Endothelial cell of umbilical vein (primary cell): Measurements from ENCODE around the gene MRTFA. TPM values are rescaled to one million over a fixed set of nuclear protein-coding genes. Genes with fewer than 3 reads are reported as not detected.

Source experiments
- BruUV-seq: library from RNA; stranded (reverse); fragments of 400-500 nt; replicated peaks from 2 replicates; lab custom pipeline; 2021; lab: Mats Ljungman, UMichigan
- CTCF ChIA-PET: fragments of 300-600, 350-600 bp; sonication (Branson Sonifier 250); formaldehyde crosslinking; loops from one replicate; lab custom pipeline; 2021; ENCODE audit warnings: antibody characterized with exemption, inconsistent platforms; lab: Charles Lee
- POLR2A ChIA-PET: fragments of 300-600, 350-600 bp; sonication (Branson Sonifier 250); formaldehyde crosslinking; loops from one replicate; lab custom pipeline; 2021; ENCODE audit warnings: antibody characterized with exemption, inconsistent platforms; lab: Charles Lee
- DNase-seq: peaks from one replicate; pipeline ENCODE4 v3.0.0-alpha.2; 2011; ENCODE audit warnings: low read depth, low spot score
- FAIRE-seq: peaks from 2 replicates; lab custom pipeline; 2011; peaks lifted over from hg19 to GRCh38; lab: Jason Lieb, UNC
- H2AFZ ChIP-seq: 2 replicates; pipeline ENCODE4 v1.6.0; 2012; ENCODE audit warnings: low read depth, low read length, control low read depth, inconsistent platforms
- H3K27ac ChIP-seq: 2 replicates; pipeline ENCODE4 v1.5.1; 2011; ENCODE audit warnings: low read depth, mild to moderate bottlenecking, control low read depth, low read length, moderate library complexity; ENCODE audit not compliant: insufficient read depth
- H3K27me3 ChIP-seq, 2 experiments: 2 replicates each; pipeline versions ENCODE4 v1.6.0 to v1.6.1; 2011; ENCODE audit warnings: low read length in 2 of 2, mixed read lengths in 1 of 2; ENCODE audit not compliant: control insufficient read depth in 2 of 2, insufficient read depth in 2 of 2
- H3K36me3 ChIP-seq, 2 experiments: 2 replicates in 1 of 2; 3 replicates in 1 of 2; pipeline ENCODE4 v1.5.1; 2011; ENCODE audit warnings: low read length in 2 of 2, mild to moderate bottlenecking in 1 of 2, moderate library complexity in 1 of 2; ENCODE audit not compliant: control insufficient read depth in 2 of 2, insufficient read depth in 2 of 2; ENCODE audit errors: extremely low read depth in 1 of 2
- H3K4me1 ChIP-seq: 3 replicates; pipeline ENCODE4 v1.5.1; 2011; ENCODE audit warnings: mild to moderate bottlenecking, low read length; ENCODE audit not compliant: control insufficient read depth, insufficient read depth; ENCODE audit errors: extremely low read depth
- H3K4me2 ChIP-seq: 2 replicates; pipeline ENCODE4 v1.6.1; 2011; ENCODE audit warnings: low read length, control low read depth, mixed read lengths; ENCODE audit not compliant: insufficient read depth
- H3K4me3 ChIP-seq, 3 experiments: fragments of 200-600 bp in 1 of 3; sonication (generic), shearing (Covaris generic) in 1 of 3; replicated peaks in 1 of 3; 2 replicates each; pipeline ENCODE4 v1.5.1; 2011 to 2016; ENCODE audit warnings: control low read depth in 3 of 3, low read length in 3 of 3, mild to moderate bottlenecking in 2 of 3, inconsistent platforms in 1 of 3, low read depth in 1 of 3, moderate library complexity in 1 of 3; ENCODE audit not compliant: insufficient read depth in 1 of 3
- H3K79me2 ChIP-seq: 2 replicates; pipeline ENCODE4 v1.6.0; 2012; ENCODE audit warnings: low read length, inconsistent platforms; ENCODE audit not compliant: control insufficient read depth, insufficient read depth
- H3K9ac ChIP-seq: replicated peaks from 2 replicates; pipeline ENCODE3; 2011; ENCODE audit warnings: low read length, control low read depth; ENCODE audit not compliant: insufficient read depth; ENCODE audit errors: extremely low read depth
- H3K9me1 ChIP-seq: replicated peaks from 3 replicates; pipeline ENCODE4 v1.6.0; 2011; ENCODE audit warnings: mild to moderate bottlenecking, low read length; ENCODE audit not compliant: control insufficient read depth, insufficient read depth; ENCODE audit errors: extremely low read depth
- H3K9me3 ChIP-seq: replicated peaks from 2 replicates; pipeline ENCODE4 v1.5.1; 2012; ENCODE audit warnings: low read length, inconsistent platforms; ENCODE audit not compliant: control insufficient read depth, insufficient read depth
- H4K20me1 ChIP-seq: replicated peaks from 2 replicates; pipeline ENCODE3; 2011; ENCODE audit warnings: mild to moderate bottlenecking, low read length; ENCODE audit not compliant: control insufficient read depth, insufficient read depth; ENCODE audit errors: extremely low read depth
- CTCF ChIP-seq, 2 donors: IDR thresholded peaks; 1 replicate in 1 of 2; 2 replicates in 1 of 2; pipeline ENCODE4 v1.5.1; 2011; ENCODE audit warnings: low read length in 2 of 2, mild to moderate bottlenecking in 2 of 2, moderate library complexity in 2 of 2, control low read depth in 1 of 2, inconsistent platforms in 1 of 2, low read depth in 1 of 2; ENCODE audit not compliant: insufficient read depth in 1 of 2; ENCODE audit errors: extremely low read depth in 1 of 2
- EZH2 ChIP-seq: IDR thresholded peaks from 2 replicates; pipeline ENCODE4 v1.6.1; 2012; ENCODE audit warnings: borderline replicate concordance, low read depth, mild to moderate bottlenecking, moderate library complexity, low read length, inconsistent platforms; ENCODE audit not compliant: severe bottlenecking
- FOS ChIP-seq: IDR thresholded peaks from 2 replicates; pipeline ENCODE4 v1.6.1; 2011; ENCODE audit warnings: mild to moderate bottlenecking, low read length, moderate library complexity, borderline replicate concordance; ENCODE audit not compliant: insufficient read depth
- GATA2 ChIP-seq: IDR thresholded peaks from 2 replicates; pipeline ENCODE4 v1.7.0; 2011; ENCODE audit warnings: low read depth, mild to moderate bottlenecking, moderate library complexity, mixed read lengths, low read length; ENCODE audit not compliant: insufficient read length, insufficient read depth
- JUN ChIP-seq: IDR thresholded peaks from 2 replicates; pipeline ENCODE4 v1.6.1; 2011; ENCODE audit warnings: borderline replicate concordance, low read depth; ENCODE audit not compliant: insufficient read length, insufficient read depth
- MAX ChIP-seq: IDR thresholded peaks from 2 replicates; pipeline ENCODE4 v1.6.1; 2011; ENCODE audit not compliant: insufficient read depth, insufficient read length
- MYC ChIP-seq: IDR thresholded peaks from one replicate; pipeline ENCODE4 v1.6.1; 2011; ENCODE audit warnings: mild to moderate bottlenecking, low read depth, low read length
- POLR2A ChIP-seq: IDR thresholded peaks from 2 replicates; pipeline ENCODE4 v1.6.1; 2012; ENCODE audit warnings: low read depth, mild to moderate bottlenecking, control low read depth, low read length
- POLR2AphosphoS5 ChIP-seq: IDR thresholded peaks from 2 replicates; pipeline ENCODE4 v1.6.1; 2012; ENCODE audit warnings: low read depth, mild to moderate bottlenecking, control low read depth, low read length, moderate library complexity; ENCODE audit not compliant: insufficient read depth
- dilution Hi-C: fragments of 300-500 bp; cut with MboI; formaldehyde crosslinking; loops from one replicate; pipeline ENCODE4 v1.15.0; 2019; ENCODE audit warnings: low sequenced_read_pairs; ENCODE audit not compliant: extremely low pct_ligation_motif_present
- intact Hi-C: fragments of 100-400 bp; cut with micrococcal nuclease; formaldehyde crosslinking; loops from one replicate; pipeline ENCODE4 v1.10.0; 2022
- polyA plus RNA-seq, 4 experiments: library from polyadenylated mRNA; depleted of rRNA in 3 of 4; stranded (reverse) in 3 of 4; unstranded in 1 of 4; fragments of >200 nt; gene quantifications; 2 replicates each; pipeline versions ENCODE4 v1.2.1 to v1.2.3, GENCODE V29; 2011 to 2012; ENCODE audit warnings: missing spikeins in 1 of 4
- total RNA-seq: library from RNA; stranded (reverse); gene quantifications from 2 replicates; pipeline ENCODE4 v1.2.3, GENCODE V29; 2021

MRTFA gene
- total and polyA plus RNA-seq, 2 donors (not counting 3 experiments of a cell fraction or from before 2014, with no cell fraction given), result 13.6 to 44.1 TPM

- no peak overlapping the region for H2AFZ ChIP-seq
- peaks cover 9% of the 10 kb centered on the region for H4K20me1 ChIP-seq
- peak; percentile 71 for DNase-seq
- intact Hi-C loops (no loop called here), dilution Hi-C loops (no loop called here)
- peaks cover 65% of the 10 kb centered on the region for H3K79me2 ChIP-seq
- FAIRE-seq, result peak; percentile 71
- no peaks in the 10 kb centered on the region for H3K9me3 ChIP-seq
- CTCF ChIA-PET, result interaction anchor here (0.6 to 1.0 kb wide), 2 partner anchors 21 to 71 kb away, joined by 3 read pairs; no protein-coding TSS in a partner anchor
- H3K9ac ChIP-seq, result no peak overlapping the region
- no peak overlapping the region for H3K4me3 ChIP-seq
- POLR2A ChIA-PET, result no interaction called here
- no peak overlapping the region for H3K27ac ChIP-seq
- no peaks in the 10 kb centered on the region for H3K36me3 ChIP-seq
- peaks cover 7% of the 10 kb centered on the region for H3K4me1 ChIP-seq
- TF ChIP-seq FOS (peak; percentile 11), EZH2 (no peak)
- peak overlapping the region; percentile 39 for H3K4me2 ChIP-seq
- H3K27me3 ChIP-seq, result no peaks in the 10 kb centered on the region
- H3K9me1 ChIP-seq, result no peaks in the 10 kb centered on the region
- no TSS peak for BruUV-seq
Observed at GRCh38 chr22:40603088-40603605, 33.4 kb downstream of the MRTFA start.

- H3K79me2 ChIP-seq, result peaks cover 68% of the 10 kb centered on the region
- no peak overlapping the region for H2AFZ ChIP-seq
- no peaks in the 10 kb centered on the region for H3K27me3 ChIP-seq
- H3K4me2 ChIP-seq, result no peak overlapping the region
- no peaks in the 10 kb centered on the region for H3K9me3 ChIP-seq
- ChIA-PET CTCF (interaction anchor here (1.0 kb wide), 1 partner anchor 15 kb away, joined by 3 read pairs; no protein-coding TSS in a partner anchor), POLR2A (no interaction called here)
- H4K20me1 ChIP-seq, result peaks cover 9% of the 10 kb centered on the region
- intact Hi-C loops, result no loop called here
- H3K4me1 ChIP-seq, result peaks cover 7% of the 10 kb centered on the region
- no TSS peak for BruUV-seq
- dilution Hi-C loops, result no loop called here
- TF ChIP-seq POLR2AphosphoS5, result no peak
- no peak for TF ChIP-seq MAX
- no peak for TF ChIP-seq FOS
- no peak for TF ChIP-seq CTCF (IDR thresholded peaks at IDR 0.05; ENCODE audit: extremely low read depth in 1 of 2, insufficient read depth in 1 of 2, low read depth in 1 of 2, low read length in 2 of 2)
- no peak for TF ChIP-seq EZH2
- TF ChIP-seq JUN, result no peak
- no peak for TF ChIP-seq GATA2
- TF ChIP-seq POLR2A, result no peak
- TF ChIP-seq MYC, result no peak
- no peak overlapping the region for H3K9ac ChIP-seq
- no peak for DNase-seq
- H3K36me3 ChIP-seq, result no peaks in the 10 kb centered on the region
- FAIRE-seq, result no peak
- no peak overlapping the region for H3K4me3 ChIP-seq
- H3K27ac ChIP-seq, result no peak overlapping the region
- H3K9me1 ChIP-seq, result no peaks in the 10 kb centered on the region
Observed at GRCh38 chr22:40602231-40602630, 34.3 kb downstream of the MRTFA start.
